Mononuclear cell (primary cell): ENCODE data around the gene ASMTL. TPM values are rescaled to one million over a fixed set of nuclear protein-coding genes. Genes with fewer than 3 reads are reported as not detected.

Source experiments
- H3K27me3 ChIP-seq: 2 replicates; pipeline ENCODE4 v1.6.0; 2011; ENCODE audit warnings: low read length, control low read depth; ENCODE audit not compliant: insufficient read depth
- H3K4me1 ChIP-seq: 2 replicates; pipeline ENCODE4 v1.5.1; 2011; ENCODE audit warnings: mild to moderate bottlenecking, low read length, control low read depth; ENCODE audit not compliant: insufficient read depth
- H3K4me3 ChIP-seq: 2 replicates; pipeline ENCODE4 v1.5.1; 2011; ENCODE audit warnings: mild to moderate bottlenecking, low read length, moderate library complexity
- H3K9me3 ChIP-seq: 2 replicates; pipeline ENCODE4 v1.5.1; 2011; ENCODE audit warnings: low read depth, mild to moderate bottlenecking, control low read depth, low read length
- total RNA-seq: library from RNA; depleted of rRNA; stranded (reverse); fragments of >200 nt; gene quantifications from one replicate; pipeline ENCODE4 v1.2.3, GENCODE V29; 2012

The ASMTL gene
- total RNA-seq, 1 donor, result 12.7 TPM

DNA sequence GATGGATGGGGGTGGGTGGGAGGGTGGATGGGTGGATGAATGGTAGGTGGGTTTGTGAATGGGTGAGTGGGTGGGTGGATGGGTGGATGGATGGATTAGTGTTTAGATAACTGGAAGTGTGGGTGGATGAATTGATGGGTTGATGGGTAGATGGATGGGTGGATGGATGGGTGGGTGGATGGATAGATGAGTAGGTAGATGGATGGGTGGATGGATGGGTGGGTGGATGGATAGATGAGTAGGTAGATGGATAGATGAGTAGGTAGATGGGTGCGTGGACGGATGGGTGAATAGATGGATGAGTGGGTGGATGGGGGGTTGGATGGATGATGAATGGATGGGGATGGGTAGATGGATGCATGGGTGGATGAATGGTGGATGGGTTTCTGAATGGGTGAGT lies 20.3 kb upstream of the ASMTL start:
- Histone ChIP-seq H3K4me1 (peaks cover 56% of the 10 kb centered on the region), H3K9me3 (no peaks in the 10 kb centered on the region), H3K4me3 (no peak overlapping the region), H3K27me3 (no peaks in the 10 kb centered on the region)

DNA sequence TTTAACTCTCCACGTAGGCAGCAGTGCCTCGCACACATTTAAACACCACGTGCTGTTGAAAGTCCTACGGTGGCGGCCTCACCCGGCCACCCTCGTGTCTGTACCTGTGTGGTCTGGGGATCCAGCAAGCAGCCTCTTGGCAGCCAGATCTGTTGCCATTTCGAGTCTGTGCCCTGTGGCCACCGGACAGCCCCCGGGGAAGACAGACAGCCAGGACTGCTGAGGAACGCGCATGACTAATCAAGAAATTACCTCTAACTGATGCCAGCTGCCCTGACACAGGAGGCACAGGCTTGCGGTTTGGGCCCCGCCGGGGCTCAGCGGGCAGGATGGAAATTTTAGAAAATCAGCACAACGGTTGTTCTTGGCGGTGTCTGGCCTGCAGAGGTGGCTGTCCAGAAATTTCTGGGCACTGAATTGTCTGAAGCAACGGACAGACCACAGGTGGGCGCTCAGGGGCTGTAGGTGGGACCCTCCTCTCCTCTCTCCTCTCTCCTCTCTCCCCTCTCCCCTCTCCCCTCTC lies 15.6 kb upstream of the ASMTL start:
- no peaks in the 10 kb centered on the region for H3K9me3 ChIP-seq
- peaks cover 85% of the 10 kb centered on the region for H3K4me1 ChIP-seq
- H3K4me3 ChIP-seq, result no peak overlapping the region
- no peaks in the 10 kb centered on the region for H3K27me3 ChIP-seq

- Histone ChIP-seq H3K4me3 (peak overlapping the region; percentile 3), H3K27me3 (no peaks in the 10 kb centered on the region), H3K4me1 (peaks cover 95% of the 10 kb centered on the region), H3K9me3 (no peaks in the 10 kb centered on the region)
Measured at GRCh38 chrX:1466971-1467561, 14.4 kb upstream of the ASMTL start.

GRCh38 chrX:1466232-1466661 lies 13.5 kb upstream of the ASMTL start:
- H3K4me3 ChIP-seq, result no peak overlapping the region
- H3K9me3 ChIP-seq, result no peaks in the 10 kb centered on the region
- H3K4me1 ChIP-seq, result peaks cover 87% of the 10 kb centered on the region

GRCh38 chrX:1465286-1466231 lies 12.8 kb upstream of the ASMTL start:
- H3K27me3 ChIP-seq, result no peaks in the 10 kb centered on the region
- H3K9me3 ChIP-seq, result no peaks in the 10 kb centered on the region
- H3K4me3 ChIP-seq, result no peak overlapping the region
- peaks cover 80% of the 10 kb centered on the region for H3K4me1 ChIP-seq

More at GRCh38 chrX:1466232-1466661, 13.5 kb upstream of the ASMTL start:
- no peaks in the 10 kb centered on the region for H3K27me3 ChIP-seq

DNA sequence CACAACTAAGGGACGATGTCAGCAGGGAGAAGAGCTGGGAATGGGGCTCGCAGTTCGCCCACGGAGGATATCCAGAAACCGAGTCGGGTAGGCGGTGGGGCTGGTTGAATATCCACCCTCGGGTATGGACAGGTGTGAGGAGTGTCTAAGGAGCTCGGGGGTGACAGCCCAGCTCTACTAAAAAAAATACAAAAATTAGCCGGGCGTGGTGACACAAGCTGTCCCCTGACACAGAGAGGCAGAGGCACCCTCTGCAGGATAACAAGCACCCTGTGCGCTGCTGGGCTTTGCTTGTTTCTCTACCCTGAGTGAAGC lies 12.2 kb upstream of the ASMTL start:
- no peak overlapping the region for H3K4me3 ChIP-seq
- H3K9me3 ChIP-seq, result no peaks in the 10 kb centered on the region
- peaks cover 74% of the 10 kb centered on the region for H3K4me1 ChIP-seq
- H3K27me3 ChIP-seq, result no peaks in the 10 kb centered on the region

- Histone ChIP-seq H3K4me3 (no peak overlapping the region), H3K4me1 (peaks cover 68% of the 10 kb centered on the region), H3K9me3 (no peaks in the 10 kb centered on the region), H3K27me3 (no peaks in the 10 kb centered on the region)
Measured at GRCh38 chrX:1464041-1464970, 11.6 kb upstream of the ASMTL start.

DNA sequence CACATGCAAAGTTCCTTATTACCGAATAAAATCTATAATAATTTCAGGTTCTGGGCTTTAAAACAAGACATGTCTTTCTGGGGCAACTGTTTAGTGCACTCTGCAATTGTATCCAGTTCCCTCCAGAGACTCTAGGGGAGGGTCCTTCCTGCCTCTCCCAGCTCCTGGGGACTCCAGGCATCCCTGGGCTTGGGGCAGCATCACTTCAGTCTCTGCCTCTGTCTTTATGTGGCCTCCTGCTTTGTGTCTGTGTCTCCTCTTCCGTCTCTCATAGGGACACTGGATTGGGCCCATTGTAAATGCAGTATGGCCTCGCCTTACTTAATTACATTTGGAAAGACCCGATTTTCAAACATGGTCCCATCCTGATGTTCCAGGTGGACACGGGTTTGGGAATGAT lies 10.9 kb upstream of the ASMTL start:
- H3K4me1 ChIP-seq, result peaks cover 64% of the 10 kb centered on the region
- H3K4me3 ChIP-seq, result no peak overlapping the region
- H3K9me3 ChIP-seq, result no peaks in the 10 kb centered on the region
- no peaks in the 10 kb centered on the region for H3K27me3 ChIP-seq

DNA sequence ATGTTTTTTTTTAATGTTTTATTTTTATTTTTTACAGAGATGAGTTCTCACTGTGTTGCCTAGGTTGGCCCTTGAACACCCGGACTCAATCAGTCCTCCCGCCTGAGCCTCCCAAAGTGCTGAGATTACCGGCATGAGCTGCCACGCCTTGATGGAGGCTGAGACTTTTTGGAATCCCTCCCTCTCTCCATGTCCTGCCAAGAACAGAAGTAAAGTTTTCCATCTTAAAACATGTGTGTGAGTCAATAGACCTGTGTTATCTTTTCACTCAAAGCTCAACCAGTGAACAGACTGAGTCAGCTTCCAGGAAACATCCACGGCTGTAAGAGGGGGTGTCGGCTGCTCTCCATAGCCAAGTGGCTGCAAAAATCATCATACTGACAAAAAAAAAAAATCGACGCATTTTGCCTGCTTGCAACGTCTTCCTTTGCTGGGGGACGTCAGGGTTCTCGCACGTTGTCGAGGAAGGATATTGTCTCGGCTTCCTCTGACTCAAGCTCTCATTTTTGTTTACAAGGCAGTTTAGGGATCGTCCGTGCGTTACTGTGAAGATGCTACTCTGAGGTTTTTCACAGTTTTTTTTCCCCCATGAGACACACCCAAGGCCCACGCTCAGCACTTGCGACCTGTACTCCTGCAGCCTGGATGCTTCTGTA lies 10.0 kb upstream of the ASMTL start:
- H3K9me3 ChIP-seq, result no peaks in the 10 kb centered on the region
- no peak overlapping the region for H3K4me3 ChIP-seq
- H3K4me1 ChIP-seq, result peaks cover 55% of the 10 kb centered on the region
- no peaks in the 10 kb centered on the region for H3K27me3 ChIP-seq

DNA sequence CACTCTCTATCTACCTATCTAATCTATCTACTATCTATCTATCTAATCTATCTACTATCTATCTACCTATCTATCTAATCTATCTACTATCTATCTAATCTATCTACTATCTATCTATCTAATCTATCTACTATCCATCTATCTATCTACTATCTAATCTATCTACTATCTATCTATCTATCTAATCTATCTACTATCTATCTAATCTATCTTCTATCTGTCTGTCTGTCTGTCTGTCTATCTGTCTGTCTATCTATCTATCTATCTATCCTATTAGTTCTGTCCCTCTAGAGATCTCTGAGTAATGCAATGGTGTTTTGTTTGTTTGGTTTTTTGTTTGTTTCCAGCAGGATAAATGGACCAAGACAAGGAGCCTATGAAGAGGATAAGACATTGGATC lies 9.4 kb upstream of the ASMTL start:
- Histone ChIP-seq H3K27me3 (no peaks in the 10 kb centered on the region), H3K4me1 (peaks cover 49% of the 10 kb centered on the region), H3K4me3 (no peak overlapping the region), H3K9me3 (no peaks in the 10 kb centered on the region)

DNA sequence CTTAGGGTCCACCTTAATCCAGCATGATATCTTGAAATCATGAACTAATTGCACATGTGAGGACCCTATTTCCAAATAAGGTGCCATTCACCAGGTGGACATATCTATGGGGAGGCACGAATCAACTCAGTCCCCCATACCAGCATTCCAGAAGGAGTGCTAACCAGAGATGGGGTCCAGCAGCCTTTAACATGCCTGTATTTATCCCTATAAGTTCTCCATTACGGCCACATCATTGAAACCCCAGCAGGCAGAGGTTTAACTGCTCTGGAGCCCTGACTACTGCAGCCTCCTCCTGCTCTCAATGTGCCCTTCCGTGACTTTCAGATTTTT lies 3.2 kb upstream of the ASMTL start:
- no peak overlapping the region for H3K4me3 ChIP-seq
- no peaks in the 10 kb centered on the region for H3K27me3 ChIP-seq

GRCh38 chrX:1453951-1454785 lies 1.5 kb upstream of the ASMTL start:
- peak overlapping the region; percentile 29 for H3K4me3 ChIP-seq
- H3K9me3 ChIP-seq, result no peaks in the 10 kb centered on the region
- peaks cover 20% of the 10 kb centered on the region for H3K4me1 ChIP-seq
- no peaks in the 10 kb centered on the region for H3K27me3 ChIP-seq

More for the DNA sequence above, 3.2 kb upstream of the ASMTL start:
- H3K9me3 ChIP-seq, result no peaks in the 10 kb centered on the region
- H3K4me1 ChIP-seq, result peaks cover 20% of the 10 kb centered on the region

DNA sequence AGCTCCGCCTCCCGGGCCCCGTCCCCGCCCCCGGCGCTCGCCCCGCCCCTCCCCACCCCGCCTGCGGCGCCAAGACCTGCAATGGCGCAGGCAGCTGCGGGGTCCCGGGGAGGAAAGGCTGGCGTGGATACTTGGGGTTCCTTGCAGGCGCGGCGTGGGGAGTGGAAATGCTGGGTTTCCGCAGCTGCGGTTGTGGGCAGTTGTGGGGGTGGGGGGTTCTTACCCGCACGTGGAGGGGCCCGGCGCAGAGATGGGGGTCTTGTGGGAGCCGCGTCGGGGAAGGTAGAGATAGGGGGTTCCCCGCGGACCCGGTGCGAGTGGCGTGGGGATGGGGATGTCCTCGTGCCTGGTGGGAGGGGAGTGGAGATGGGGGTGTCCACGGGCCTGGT lies 680 bp upstream of the ASMTL start:
- Histone ChIP-seq H3K9me3 (no peaks in the 10 kb centered on the region), H3K4me3 (peak overlapping the region; percentile 57), H3K4me1 (peaks cover 20% of the 10 kb centered on the region), H3K27me3 (no peaks in the 10 kb centered on the region)
